Mesothelial cell of epicardium (in vitro differentiated cells): Measurements from ENCODE around the gene GATA5. TPM values are rescaled to one million over a fixed set of nuclear protein-coding genes. Genes with fewer than 3 reads are reported as not detected.

Experiments
- DNase-seq, 2 experiments: peaks; one replicate each; pipeline ENCODE4 v3.0.0; 2021; ENCODE audit warnings: low spot score in 2 of 2; ENCODE audit not compliant: unreplicated experiment in 2 of 2
- H3K27ac Mint-ChIP-seq: 2 replicates; pipeline ENCODE4 v1.8.0; 2021; ENCODE audit warnings: mixed read lengths
- H3K27me3 Mint-ChIP-seq: 2 replicates; pipeline ENCODE4 v1.8.0; 2021; ENCODE audit warnings: low read depth, mixed read lengths
- H3K36me3 Mint-ChIP-seq: 2 replicates; pipeline ENCODE4 v1.8.0; 2021; ENCODE audit warnings: mixed read lengths
- H3K4me1 Mint-ChIP-seq: 2 replicates; pipeline ENCODE4 v1.8.0; 2021; ENCODE audit warnings: mixed read lengths
- H3K4me3 Mint-ChIP-seq: 2 replicates; pipeline ENCODE4 v1.8.0; 2021; ENCODE audit warnings: mild to moderate bottlenecking, moderate library complexity, mixed read lengths
- H3K9me3 Mint-ChIP-seq: 2 replicates; pipeline ENCODE4 v1.8.0; 2021; ENCODE audit warnings: mixed read lengths
- total RNA-seq: library from RNA; stranded (reverse); gene quantifications from 3 replicates; pipeline ENCODE4 v1.2.1, GENCODE V29; 2021
- TF ChIP-seq, protein P1 (sequence below): fragments of 200-600 bp; sonication (generic); IDR thresholded peaks from one replicate; pipeline ENCODE4 v1.5.0; 2021; ENCODE audit warnings: antibody characterized with exemption; ENCODE audit not compliant: unreplicated experiment

Gene GATA5
- total RNA-seq, 1 donor from 2014 or later = 27.5 TPM

DNA sequence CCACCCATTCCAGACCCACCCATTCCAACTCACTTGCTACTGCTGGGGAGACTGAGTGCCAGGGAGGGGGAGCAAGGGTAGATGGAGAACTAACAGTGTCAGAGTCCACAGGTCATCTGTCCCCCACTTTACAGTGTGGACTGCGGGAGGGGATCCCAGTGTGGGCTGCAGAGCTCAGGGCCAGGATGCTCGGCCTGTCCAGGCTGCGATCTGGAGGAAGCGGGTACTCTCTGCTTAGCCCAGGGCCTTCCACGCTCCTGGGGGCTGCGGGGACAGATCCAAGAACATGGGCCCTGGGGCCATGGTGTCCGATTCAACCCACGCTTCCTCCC is 14.1 kb upstream of the GATA5 start:
- H3K4me3 Mint-ChIP-seq = no peak overlapping the region
- no peaks in the 10 kb centered on the region for H3K9me3 Mint-ChIP-seq
- no peaks in the 10 kb centered on the region for H3K36me3 Mint-ChIP-seq
- TF ChIP-seq, protein P1, sequence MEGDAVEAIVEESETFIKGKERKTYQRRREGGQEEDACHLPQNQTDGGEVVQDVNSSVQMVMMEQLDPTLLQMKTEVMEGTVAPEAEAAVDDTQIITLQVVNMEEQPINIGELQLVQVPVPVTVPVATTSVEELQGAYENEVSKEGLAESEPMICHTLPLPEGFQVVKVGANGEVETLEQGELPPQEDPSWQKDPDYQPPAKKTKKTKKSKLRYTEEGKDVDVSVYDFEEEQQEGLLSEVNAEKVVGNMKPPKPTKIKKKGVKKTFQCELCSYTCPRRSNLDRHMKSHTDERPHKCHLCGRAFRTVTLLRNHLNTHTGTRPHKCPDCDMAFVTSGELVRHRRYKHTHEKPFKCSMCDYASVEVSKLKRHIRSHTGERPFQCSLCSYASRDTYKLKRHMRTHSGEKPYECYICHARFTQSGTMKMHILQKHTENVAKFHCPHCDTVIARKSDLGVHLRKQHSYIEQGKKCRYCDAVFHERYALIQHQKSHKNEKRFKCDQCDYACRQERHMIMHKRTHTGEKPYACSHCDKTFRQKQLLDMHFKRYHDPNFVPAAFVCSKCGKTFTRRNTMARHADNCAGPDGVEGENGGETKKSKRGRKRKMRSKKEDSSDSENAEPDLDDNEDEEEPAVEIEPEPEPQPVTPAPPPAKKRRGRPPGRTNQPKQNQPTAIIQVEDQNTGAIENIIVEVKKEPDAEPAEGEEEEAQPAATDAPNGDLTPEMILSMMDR = no peak
- no peak overlapping the region for H3K27ac Mint-ChIP-seq
- H3K4me1 Mint-ChIP-seq = peaks cover 46% of the 10 kb centered on the region
- peaks cover 2% of the 10 kb centered on the region for H3K27me3 Mint-ChIP-seq
- no peak for DNase-seq

DNA sequence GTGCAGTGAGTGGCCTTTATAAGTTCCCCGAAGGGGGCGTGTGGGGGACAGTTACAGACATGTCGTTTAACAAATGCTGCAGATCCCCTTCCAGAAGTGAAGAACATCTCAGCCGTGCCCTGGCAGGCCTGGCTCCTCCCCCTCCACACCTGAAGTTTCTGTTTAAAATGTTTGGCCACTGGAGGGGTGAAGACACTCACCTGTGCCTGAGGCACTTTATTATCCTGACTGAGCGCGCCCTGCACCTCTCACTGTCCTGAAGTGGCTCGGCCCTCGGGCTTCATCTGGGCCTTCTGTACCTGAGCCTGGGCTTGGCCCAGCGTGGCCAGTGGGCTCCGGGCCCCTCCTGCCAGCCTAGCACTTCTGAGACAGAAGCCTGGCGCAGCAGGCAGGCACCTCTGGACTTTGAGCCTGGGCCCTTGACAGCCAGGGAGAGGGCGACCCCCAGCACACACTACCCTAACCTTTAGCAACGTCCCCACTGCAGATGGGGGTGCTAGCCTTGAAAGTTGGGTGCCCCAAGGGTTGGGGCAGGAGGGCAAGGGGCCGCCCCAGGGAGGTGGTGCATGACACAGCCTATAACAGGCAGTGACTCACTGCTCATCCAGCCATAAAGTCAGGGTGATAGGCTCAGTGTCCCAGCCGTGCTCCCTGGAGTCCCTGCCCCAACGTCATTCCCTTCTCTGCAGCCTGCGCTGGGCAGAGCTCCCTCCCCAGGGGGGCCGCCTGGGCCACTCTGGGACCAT is 13.6 kb upstream of the GATA5 start:
- H3K4me1 Mint-ChIP-seq = peaks cover 46% of the 10 kb centered on the region
- no peak overlapping the region for H3K4me3 Mint-ChIP-seq
- no peak for DNase-seq
- no peaks in the 10 kb centered on the region for H3K9me3 Mint-ChIP-seq
- H3K36me3 Mint-ChIP-seq = no peaks in the 10 kb centered on the region
- TF ChIP-seq, protein P1 = no peak
- peak overlapping the region; percentile 67 for H3K27ac Mint-ChIP-seq
- H3K27me3 Mint-ChIP-seq = peaks cover 2% of the 10 kb centered on the region

DNA sequence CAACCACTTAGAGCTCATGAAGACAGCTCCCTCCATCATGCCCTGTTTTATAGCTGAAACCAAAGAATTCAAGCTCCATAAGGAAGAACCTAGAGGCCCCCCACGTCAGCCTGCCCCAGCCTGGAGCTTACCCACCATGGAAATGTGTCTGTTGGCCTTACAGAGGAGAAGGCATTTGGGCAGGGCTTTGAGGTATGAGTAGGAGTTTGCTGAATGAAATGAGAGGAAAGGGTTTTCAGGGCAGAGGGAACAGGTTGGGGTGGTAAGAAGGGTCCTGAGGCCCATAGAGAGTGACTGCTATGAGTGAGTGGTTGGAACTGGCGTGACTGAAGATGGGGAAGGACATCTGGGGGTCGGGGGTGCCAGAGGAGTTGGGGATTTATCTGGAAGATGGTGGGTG is 12.7 kb upstream of the GATA5 start:
- H3K4me3 Mint-ChIP-seq = no peak overlapping the region
- peaks cover 2% of the 10 kb centered on the region for H3K27me3 Mint-ChIP-seq
- peak overlapping the region; percentile 67 for H3K27ac Mint-ChIP-seq
- peaks cover 52% of the 10 kb centered on the region for H3K4me1 Mint-ChIP-seq
- TF ChIP-seq, protein P1 = no peak
- no peak for DNase-seq
- no peaks in the 10 kb centered on the region for H3K9me3 Mint-ChIP-seq
- H3K36me3 Mint-ChIP-seq = no peaks in the 10 kb centered on the region

GRCh38 chr20:62487561-62488354 is 12.0 kb upstream of the GATA5 start:
- H3K27me3 Mint-ChIP-seq = peaks cover 9% of the 10 kb centered on the region
- H3K4me1 Mint-ChIP-seq = peaks cover 59% of the 10 kb centered on the region
- no peaks in the 10 kb centered on the region for H3K9me3 Mint-ChIP-seq
- DNase-seq = no peak
- H3K4me3 Mint-ChIP-seq = no peak overlapping the region
- no peaks in the 10 kb centered on the region for H3K36me3 Mint-ChIP-seq
- H3K27ac Mint-ChIP-seq = peak overlapping the region; percentile 95
- TF ChIP-seq, protein P1 = no peak

GRCh38 chr20:62487118-62487517 is 11.3 kb upstream of the GATA5 start:
- H3K4me3 Mint-ChIP-seq = peak overlapping the region; percentile 22
- no peaks in the 10 kb centered on the region for H3K9me3 Mint-ChIP-seq
- peak overlapping the region; percentile 95 for H3K27ac Mint-ChIP-seq

More at GRCh38 chr20:62487118-62487517, 11.3 kb upstream of the GATA5 start:
- peaks cover 13% of the 10 kb centered on the region for H3K27me3 Mint-ChIP-seq
- H3K4me1 Mint-ChIP-seq = peaks cover 62% of the 10 kb centered on the region
- TF ChIP-seq, protein P1 = no peak
- no peaks in the 10 kb centered on the region for H3K36me3 Mint-ChIP-seq
- DNase-seq = no peak
